GM12872 (cell line): ENCODE measurements around the gene RPS13.

Source experiments
- CTCF ChIP-seq: IDR thresholded peaks from 3 replicates; pipeline ENCODE4 v1.5.1; 2011; ENCODE audit warnings: low read depth, mild to moderate bottlenecking, low read length, moderate library complexity; ENCODE audit not compliant: insufficient read depth

RPS13 gene

GRCh38 chr11:17077520-17078401 is at the start of gene RPS13:
RPS13 (minus strand) TSS chr11:17077667; CDS start chr11:17077641, 26 bp downstream.
- no peak for TF ChIP-seq CTCF

DNA sequence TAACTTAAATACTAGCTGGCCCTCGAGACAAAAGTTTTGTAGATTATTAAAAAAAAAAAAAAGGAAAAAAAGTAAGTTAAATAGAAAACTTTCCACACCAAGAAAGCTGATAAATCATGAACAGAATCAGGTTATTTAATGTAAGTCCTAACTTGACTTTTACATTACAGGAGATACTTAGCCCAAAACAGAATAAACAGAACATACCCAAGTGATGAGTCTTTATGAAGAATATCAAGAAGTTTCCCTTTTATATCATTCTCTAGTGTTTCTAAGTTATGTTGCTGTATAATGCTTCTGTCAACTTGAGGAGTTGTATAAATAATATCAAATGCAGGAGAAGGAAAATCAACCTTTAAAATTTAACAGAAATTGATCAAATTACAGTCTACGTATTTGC is 44.5 kb upstream of the RPS13 start:
- TF ChIP-seq CTCF = no peak

- TF ChIP-seq CTCF = no peak
These were observed 39.8 kb upstream of the RPS13 start for GRCh38 chr11:17117262-17117661.

GRCh38 chr11:17116117-17116516 is 38.6 kb upstream of the RPS13 start:
- no peak for TF ChIP-seq CTCF

DNA sequence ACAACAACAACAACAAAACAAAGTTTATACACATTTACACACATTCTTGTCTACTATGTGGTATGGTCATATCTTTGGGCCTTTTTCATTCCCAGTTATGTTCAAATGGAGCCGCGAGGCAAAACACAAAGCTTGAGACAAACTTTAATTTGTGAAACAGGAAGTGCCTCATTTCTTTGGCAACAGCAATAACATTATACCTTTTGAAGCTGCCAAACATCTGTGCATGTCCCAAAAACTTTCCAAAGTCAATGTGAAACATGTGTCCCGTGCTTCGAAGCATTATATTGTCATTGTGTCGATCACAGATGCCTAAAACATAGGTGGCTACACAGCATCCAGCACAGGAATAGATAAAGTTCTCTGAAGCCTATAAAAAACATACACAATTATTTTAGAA is 25.0 kb upstream of the RPS13 start:
- TF ChIP-seq CTCF = no peak

GRCh38 chr11:17098658-17099057 is 21.2 kb upstream of the RPS13 start:
- TF ChIP-seq CTCF = no peak

DNA sequence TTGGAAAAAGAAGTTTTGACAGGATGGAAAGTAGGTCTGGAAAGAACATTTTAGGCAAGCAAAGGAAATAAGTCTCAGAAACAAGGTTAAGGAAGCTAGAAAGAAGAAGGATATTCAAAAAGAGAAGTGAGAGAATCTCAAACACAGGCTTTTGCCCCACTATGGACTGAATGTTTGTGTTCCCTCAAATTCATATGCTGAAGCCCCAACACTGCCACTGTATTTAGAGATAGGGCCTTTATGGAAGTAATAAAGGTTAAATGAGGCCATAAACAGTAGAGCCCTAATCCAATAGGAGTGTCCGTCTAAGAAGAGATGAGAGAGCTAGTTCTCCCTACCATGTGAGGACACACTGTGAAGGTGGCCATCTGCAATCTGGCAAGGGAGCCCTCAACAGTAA is 20.6 kb upstream of the RPS13 start:
- TF ChIP-seq CTCF = no peak
